Ectodermal cell (in vitro differentiated cells): ENCODE measurements around the gene TMEM179.

Source experiments
- H3K27ac ChIP-seq: 2 replicates; pipeline ENCODE4 v1.7.0; 2013; ENCODE audit warnings: mild to moderate bottlenecking, low read depth, low read length; ENCODE audit not compliant: insufficient read depth, poor library complexity, severe bottlenecking
- H3K27me3 ChIP-seq: 2 replicates; pipeline ENCODE4 v1.7.0; 2013; ENCODE audit warnings: mild to moderate bottlenecking, low read length; ENCODE audit not compliant: insufficient read depth, control insufficient read depth, poor library complexity, severe bottlenecking
- H3K36me3 ChIP-seq: one replicate; pipeline ENCODE4 v1.7.0; 2013; ENCODE audit warnings: low read length; ENCODE audit not compliant: control insufficient read depth, insufficient read depth
- H3K4me1 ChIP-seq: one replicate; pipeline ENCODE4 v1.7.0; 2013; ENCODE audit warnings: low read length; ENCODE audit not compliant: control insufficient read depth, insufficient read depth
- H3K4me3 ChIP-seq: 2 replicates; pipeline ENCODE4 v1.7.0; 2013; ENCODE audit warnings: low read depth, low read length, control low read depth; ENCODE audit not compliant: insufficient read depth
- H3K9me3 ChIP-seq: 2 replicates; pipeline ENCODE4 v1.7.0; 2013; ENCODE audit warnings: mild to moderate bottlenecking, low read length, moderate library complexity; ENCODE audit not compliant: control insufficient read depth
- WGBS, 2 experiments: methylation state at CpG; one replicate each; pipeline ENCODE4 v1.1.7; 2013; ENCODE audit warnings: missing lambda C conversion rate in 2 of 2; 5-methylcytosine and 5-hydroxymethylcytosine counted together

The TMEM179 gene

GRCh38 chr14:104562606-104563005 lies 42.0 kb downstream of the TMEM179 start:
- no peaks in the 10 kb centered on the region for H3K36me3 ChIP-seq
- 91% methylated on average over 5 of the region's 5 CpGs for WGBS, 2 experiments
- H3K27me3 ChIP-seq: no peaks in the 10 kb centered on the region
- H3K4me1 ChIP-seq: peaks cover 11% of the 10 kb centered on the region
- no peaks in the 10 kb centered on the region for H3K9me3 ChIP-seq
- no peak overlapping the region for H3K27ac ChIP-seq
- H3K4me3 ChIP-seq: no peak overlapping the region

- no peaks in the 10 kb centered on the region for H3K9me3 ChIP-seq
- peaks cover 11% of the 10 kb centered on the region for H3K4me1 ChIP-seq
- 91 to 94% methylated on average over 23 of the region's 23 CpGs for WGBS, 2 experiments
- H3K27ac ChIP-seq: no peak overlapping the region
- H3K27me3 ChIP-seq: no peaks in the 10 kb centered on the region
- H3K36me3 ChIP-seq: no peaks in the 10 kb centered on the region
- H3K4me3 ChIP-seq: no peak overlapping the region
Observed at GRCh38 chr14:104561632-104562495, 42.7 kb downstream of the TMEM179 start.

GRCh38 chr14:104561124-104561557 lies 43.4 kb downstream of the TMEM179 start:
- H3K27ac ChIP-seq: no peak overlapping the region
- 90% methylated on average over 17 of the region's 17 CpGs for WGBS, 2 experiments
- H3K9me3 ChIP-seq: no peaks in the 10 kb centered on the region
- H3K4me1 ChIP-seq: peaks cover 11% of the 10 kb centered on the region
- no peaks in the 10 kb centered on the region for H3K27me3 ChIP-seq
- H3K36me3 ChIP-seq: no peaks in the 10 kb centered on the region
- no peak overlapping the region for H3K4me3 ChIP-seq

GRCh38 chr14:104560586-104560945 lies 44.0 kb downstream of the TMEM179 start:
- H3K4me1 ChIP-seq: peaks cover 11% of the 10 kb centered on the region
- WGBS, 2 experiments: 87 to 92% methylated on average over 3 of the region's 3 CpGs
- no peak overlapping the region for H3K27ac ChIP-seq
- no peak overlapping the region for H3K4me3 ChIP-seq
- H3K36me3 ChIP-seq: no peaks in the 10 kb centered on the region
- H3K9me3 ChIP-seq: no peaks in the 10 kb centered on the region
- H3K27me3 ChIP-seq: no peaks in the 10 kb centered on the region

- H3K4me1 ChIP-seq: peaks cover 11% of the 10 kb centered on the region
- H3K27me3 ChIP-seq: no peaks in the 10 kb centered on the region
- H3K4me3 ChIP-seq: no peak overlapping the region
- no peaks in the 10 kb centered on the region for H3K9me3 ChIP-seq
- no peaks in the 10 kb centered on the region for H3K36me3 ChIP-seq
- no peak overlapping the region for H3K27ac ChIP-seq
- WGBS, 2 experiments: 93 to 95% methylated on average over 21 of the region's 21 CpGs
Observed at GRCh38 chr14:104559804-104560585, 44.6 kb downstream of the TMEM179 start.

GRCh38 chr14:104559028-104559803 lies 45.4 kb downstream of the TMEM179 start:
- Histone ChIP-seq H3K4me3 (no peak overlapping the region), H3K27me3 (no peaks in the 10 kb centered on the region), H3K27ac (no peak overlapping the region), H3K9me3 (no peaks in the 10 kb centered on the region), H3K36me3 (no peaks in the 10 kb centered on the region), H3K4me1 (peaks cover 11% of the 10 kb centered on the region)
- WGBS, 2 experiments: 91 to 95% methylated on average over 15 of the region's 15 CpGs

- Histone ChIP-seq H3K4me3 (no peak overlapping the region), H3K27me3 (no peaks in the 10 kb centered on the region), H3K36me3 (no peaks in the 10 kb centered on the region), H3K9me3 (no peaks in the 10 kb centered on the region), H3K4me1 (peaks cover 3% of the 10 kb centered on the region), H3K27ac (no peak overlapping the region)
- WGBS, 2 experiments: 93 to 94% methylated on average over 16 of the region's 16 CpGs
Observed at GRCh38 chr14:104558231-104559027, 46.1 kb downstream of the TMEM179 start.

GRCh38 chr14:104557766-104558165 lies 46.8 kb downstream of the TMEM179 start:
- H3K4me1 ChIP-seq: no peaks in the 10 kb centered on the region
- no peaks in the 10 kb centered on the region for H3K27me3 ChIP-seq
- WGBS, 2 experiments: 91 to 96% methylated on average over 1 of the region's 1 CpG
- H3K36me3 ChIP-seq: no peaks in the 10 kb centered on the region
- H3K27ac ChIP-seq: no peak overlapping the region
- H3K4me3 ChIP-seq: no peak overlapping the region
- no peaks in the 10 kb centered on the region for H3K9me3 ChIP-seq

- Histone ChIP-seq H3K4me3 (no peak overlapping the region), H3K9me3 (no peaks in the 10 kb centered on the region), H3K4me1 (no peaks in the 10 kb centered on the region), H3K27me3 (no peaks in the 10 kb centered on the region), H3K36me3 (no peaks in the 10 kb centered on the region), H3K27ac (no peak overlapping the region)
- 91 to 93% methylated on average over 5 of the region's 5 CpGs for WGBS, 2 experiments
Observed at GRCh38 chr14:104557086-104557485, 47.5 kb downstream of the TMEM179 start.
